GM10248 (cell line): ENCODE data around the gene SLC7A1.

Source experiments
- CTCF ChIA-PET: fragments of 300-600 bp; sonication (Branson Sonifier 250); formaldehyde crosslinking; extraction: SDS; loops from one replicate; lab custom pipeline; 2021; ENCODE audit warnings: antibody characterized with exemption; lab: Yijun Ruan, JAX
- POLR2A ChIA-PET: fragments of 350-650 bp; sonication (Branson Sonifier 250); formaldehyde crosslinking; extraction: SDS; loops from one replicate; lab custom pipeline; 2020; ENCODE audit warnings: antibody characterized with exemption; lab: Yijun Ruan, JAX
- DNase-seq: peaks from one replicate; pipeline ENCODE4 v3.0.0; 2012; ENCODE audit errors: extremely low spot score
- CTCF ChIP-seq: IDR thresholded peaks from 2 replicates; pipeline ENCODE4 v1.5.1; 2012; ENCODE audit warnings: mild to moderate bottlenecking, low read depth; ENCODE audit errors: extremely low read depth, missing control alignments, control extremely low read depth

The SLC7A1 gene

GRCh38 chr13:29487466-29488454, 107.7 kb downstream of the SLC7A1 start:
- no peak for DNase-seq
- no peak for TF ChIP-seq CTCF
- POLR2A ChIA-PET: no interaction called here
- CTCF ChIA-PET: interaction anchor here (1.3 to 1.6 kb wide), 3 partner anchors 11 to 20 kb away, joined by 4 to 7 read pairs (median 6); no protein-coding TSS in a partner anchor

DNA sequence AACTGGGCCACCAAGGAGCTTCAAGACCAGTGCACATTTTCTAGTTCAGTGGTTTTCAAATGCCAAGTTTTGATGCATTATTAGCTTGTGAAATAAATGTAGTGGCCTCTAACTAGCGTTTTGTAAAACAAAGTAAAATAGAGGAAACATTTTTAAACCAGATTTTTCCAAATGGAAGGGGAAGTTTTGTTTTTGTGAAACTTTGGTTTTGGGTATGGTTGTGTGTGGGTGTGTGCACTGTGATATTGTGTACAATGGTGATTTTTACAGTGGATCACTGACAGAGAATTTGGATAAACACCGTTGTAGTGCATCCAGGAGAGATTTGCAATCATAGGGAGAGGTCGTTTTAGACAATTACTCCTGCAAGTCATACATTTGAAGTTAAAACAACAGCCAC, 108.9 kb downstream of the SLC7A1 start:
- DNase-seq: no peak
- POLR2A ChIA-PET: no interaction called here
- TF ChIP-seq CTCF: no peak
- CTCF ChIA-PET: interaction anchor here (0.8 to 3.9 kb wide), 5 partner anchors 10 to 21 kb away, joined by 3 to 19 read pairs (median 4); no protein-coding TSS in a partner anchor

GRCh38 chr13:29484796-29485195, 110.7 kb downstream of the SLC7A1 start:
- POLR2A ChIA-PET: no interaction called here
- TF ChIP-seq CTCF: no peak
- CTCF ChIA-PET: interaction anchor here (1.0 to 3.9 kb wide), 4 partner anchors 9 to 17 kb away, joined by 3 to 19 read pairs (median 4); no protein-coding TSS in a partner anchor
- DNase-seq: no peak

- CTCF ChIA-PET: interaction anchor here (1.0 to 3.9 kb wide), 4 partner anchors 9 to 16 kb away, joined by 3 to 19 read pairs (median 4); no protein-coding TSS in a partner anchor
- TF ChIP-seq CTCF: no peak
- no peak for DNase-seq
- POLR2A ChIA-PET: no interaction called here
Measured at GRCh38 chr13:29484236-29484635, 111.3 kb downstream of the SLC7A1 start.

DNA sequence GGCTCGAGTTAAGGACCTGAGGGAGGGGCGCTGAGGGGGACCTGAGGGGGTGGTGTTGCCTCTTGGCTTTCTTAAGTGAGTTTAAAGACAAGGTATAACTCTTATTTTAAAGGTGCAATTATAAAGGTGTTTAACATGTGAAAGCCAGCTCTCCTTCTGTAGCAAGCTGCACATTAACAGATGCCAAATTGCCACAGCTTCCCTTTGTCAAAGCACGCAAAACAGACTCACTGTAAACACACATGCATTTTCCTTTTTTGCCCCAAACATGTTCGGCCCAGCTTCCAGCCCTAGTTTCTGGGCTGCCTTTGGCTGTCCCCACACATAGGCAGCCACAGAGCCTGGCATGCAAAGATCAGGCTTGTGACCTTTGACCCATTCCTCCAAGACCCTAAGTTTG, 111.9 kb downstream of the SLC7A1 start:
- ChIA-PET POLR2A (no interaction called here), CTCF (interaction anchor here (1.3 to 3.9 kb wide), 3 partner anchors 11 to 16 kb away, joined by 4 to 19 read pairs (median 5); no protein-coding TSS in a partner anchor)
- no peak for DNase-seq
- TF ChIP-seq CTCF: no peak

GRCh38 chr13:29483211-29483610, 112.3 kb downstream of the SLC7A1 start:
- ChIA-PET CTCF (interaction anchor here (1.3 to 3.9 kb wide), 2 partner anchors 10 to 15 kb away, joined by 4 to 19 read pairs; no protein-coding TSS in a partner anchor), POLR2A (no interaction called here)
- DNase-seq: no peak
- TF ChIP-seq CTCF: no peak
